Suprapubic skin (tissue), 4 donors: ENCODE results near the gene GALNT9. TPM values are rescaled to one million over a fixed set of nuclear protein-coding genes. Genes with fewer than 3 reads are reported as not detected.
A peak's percentile ranks its signal among the peaks of the same experiment; 100 is the strongest.
"Not testable (repeated sequence)": the region's sequence is repeated elsewhere in the genome, so short reads cannot be mapped to it uniquely, and the experiment has no call there.

Source experiments
- DNase-seq, 2 donors: peaks; one replicate each; pipeline ENCODE4 v3.0.0-alpha.2; 2019; ENCODE audit warnings: low spot score in 2 of 2
- H3K27ac ChIP-seq: fragments of 200-600 bp; sonication (generic); one replicate; pipeline ENCODE4 v1.5.1; 2019
- H3K27me3 ChIP-seq: fragments of 200-600 bp; sonication (generic); one replicate; pipeline ENCODE4 v1.5.1; 2019
- H3K36me3 ChIP-seq: fragments of 200-600 bp; sonication (generic); one replicate; pipeline ENCODE4 v1.5.1; 2019
- H3K4me1 ChIP-seq: fragments of 200-600 bp; sonication (generic); one replicate; pipeline ENCODE4 v1.5.1; 2019
- H3K4me3 ChIP-seq: fragments of 200-600 bp; sonication (generic); one replicate; pipeline ENCODE4 v1.5.1; 2019; ENCODE audit warnings: mild to moderate bottlenecking
- H3K9me3 ChIP-seq: fragments of 200-600 bp; sonication (generic); one replicate; pipeline ENCODE4 v1.5.1; 2019
- EP300 ChIP-seq: sonication (generic); formaldehyde crosslinking; IDR thresholded peaks from one replicate; pipeline ENCODE4 v1.6.1; 2017; ENCODE audit warnings: antibody characterized with exemption
- POLR2A ChIP-seq, 2 donors: fragments of 450-650 bp; IDR thresholded peaks; one replicate each; pipeline ENCODE4 v1.6.1; 2017; ENCODE audit warnings: antibody characterized with exemption in 2 of 2, mild to moderate bottlenecking in 2 of 2, moderate library complexity in 2 of 2
- POLR2AphosphoS5 ChIP-seq, 3 donors: sonication (generic); formaldehyde crosslinking; IDR thresholded peaks; one replicate each; pipeline ENCODE4 v1.6.1; 2017; ENCODE audit warnings: antibody characterized with exemption in 3 of 3
- WGBS: methylation state at CpG from one replicate; pipeline ENCODE4 v1.1.5; 2018; 5-methylcytosine and 5-hydroxymethylcytosine counted together
- total RNA-seq, 4 donors: library from RNA; depleted of rRNA; stranded (reverse); fragments of >200 nt; gene quantifications; one replicate each; pipeline ENCODE4 v1.1.0, GENCODE V29; 2016
- TF ChIP-seq, protein P1 (sequence below), 2 donors: fragments of 200-600 bp in 1 of 2; fragments of 450-650 bp in 1 of 2; sonication (generic) in 1 of 2; IDR thresholded peaks; one replicate each; pipeline ENCODE4 v1.5.1; 2016 to 2019; ENCODE audit warnings: antibody characterized with exemption in 2 of 2, mild to moderate bottlenecking in 1 of 2, moderate library complexity in 1 of 2

Gene GALNT9
- total RNA-seq, 4 donors from 2014 or later: not detected

DNA sequence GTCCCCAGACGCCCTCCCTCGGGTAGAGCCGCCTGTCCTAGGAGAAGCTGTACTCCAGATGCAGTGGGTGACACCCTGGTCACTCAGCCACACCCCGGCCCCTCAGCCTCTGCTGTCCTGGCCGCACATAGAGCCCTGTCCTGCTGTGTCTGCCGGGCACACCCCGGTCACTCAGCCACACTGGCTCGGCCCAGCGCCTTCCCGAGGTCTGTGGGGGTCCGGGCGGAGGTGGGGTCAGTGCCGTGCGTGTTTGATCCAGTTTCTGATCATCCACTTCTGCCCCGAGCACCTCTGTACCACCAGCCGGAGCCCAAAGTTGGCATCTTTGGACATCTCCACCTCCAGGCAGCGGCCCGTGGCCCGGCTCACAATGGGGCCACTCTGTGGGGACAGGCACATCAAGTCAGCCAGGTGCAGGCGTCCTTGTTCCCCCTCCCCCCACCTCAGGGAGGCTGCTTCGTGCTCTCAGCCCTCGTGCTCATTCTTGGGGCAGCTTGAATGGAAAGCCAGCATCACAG lies 132.5 kb downstream of the GALNT9 start:
- Histone ChIP-seq H3K4me1 (no peaks in the 10 kb centered on the region), H3K9me3 (no peaks in the 10 kb centered on the region), H3K36me3 (no peaks in the 10 kb centered on the region), H3K4me3 (no peak overlapping the region), H3K27ac (no peak overlapping the region), H3K27me3 (peaks cover 43% of the 10 kb centered on the region)
- WGBS: 91% methylated on average over 8 of the region's 22 CpGs
- DNase-seq: no peak
- TF ChIP-seq, protein P1, sequence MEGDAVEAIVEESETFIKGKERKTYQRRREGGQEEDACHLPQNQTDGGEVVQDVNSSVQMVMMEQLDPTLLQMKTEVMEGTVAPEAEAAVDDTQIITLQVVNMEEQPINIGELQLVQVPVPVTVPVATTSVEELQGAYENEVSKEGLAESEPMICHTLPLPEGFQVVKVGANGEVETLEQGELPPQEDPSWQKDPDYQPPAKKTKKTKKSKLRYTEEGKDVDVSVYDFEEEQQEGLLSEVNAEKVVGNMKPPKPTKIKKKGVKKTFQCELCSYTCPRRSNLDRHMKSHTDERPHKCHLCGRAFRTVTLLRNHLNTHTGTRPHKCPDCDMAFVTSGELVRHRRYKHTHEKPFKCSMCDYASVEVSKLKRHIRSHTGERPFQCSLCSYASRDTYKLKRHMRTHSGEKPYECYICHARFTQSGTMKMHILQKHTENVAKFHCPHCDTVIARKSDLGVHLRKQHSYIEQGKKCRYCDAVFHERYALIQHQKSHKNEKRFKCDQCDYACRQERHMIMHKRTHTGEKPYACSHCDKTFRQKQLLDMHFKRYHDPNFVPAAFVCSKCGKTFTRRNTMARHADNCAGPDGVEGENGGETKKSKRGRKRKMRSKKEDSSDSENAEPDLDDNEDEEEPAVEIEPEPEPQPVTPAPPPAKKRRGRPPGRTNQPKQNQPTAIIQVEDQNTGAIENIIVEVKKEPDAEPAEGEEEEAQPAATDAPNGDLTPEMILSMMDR (IDR thresholded peaks at IDR 0.05): no peak
- TF ChIP-seq POLR2A (IDR thresholded peaks at IDR 0.05): no peak
- TF ChIP-seq POLR2AphosphoS5 (IDR thresholded peaks at IDR 0.05): no peak
- no peak for TF ChIP-seq EP300

DNA sequence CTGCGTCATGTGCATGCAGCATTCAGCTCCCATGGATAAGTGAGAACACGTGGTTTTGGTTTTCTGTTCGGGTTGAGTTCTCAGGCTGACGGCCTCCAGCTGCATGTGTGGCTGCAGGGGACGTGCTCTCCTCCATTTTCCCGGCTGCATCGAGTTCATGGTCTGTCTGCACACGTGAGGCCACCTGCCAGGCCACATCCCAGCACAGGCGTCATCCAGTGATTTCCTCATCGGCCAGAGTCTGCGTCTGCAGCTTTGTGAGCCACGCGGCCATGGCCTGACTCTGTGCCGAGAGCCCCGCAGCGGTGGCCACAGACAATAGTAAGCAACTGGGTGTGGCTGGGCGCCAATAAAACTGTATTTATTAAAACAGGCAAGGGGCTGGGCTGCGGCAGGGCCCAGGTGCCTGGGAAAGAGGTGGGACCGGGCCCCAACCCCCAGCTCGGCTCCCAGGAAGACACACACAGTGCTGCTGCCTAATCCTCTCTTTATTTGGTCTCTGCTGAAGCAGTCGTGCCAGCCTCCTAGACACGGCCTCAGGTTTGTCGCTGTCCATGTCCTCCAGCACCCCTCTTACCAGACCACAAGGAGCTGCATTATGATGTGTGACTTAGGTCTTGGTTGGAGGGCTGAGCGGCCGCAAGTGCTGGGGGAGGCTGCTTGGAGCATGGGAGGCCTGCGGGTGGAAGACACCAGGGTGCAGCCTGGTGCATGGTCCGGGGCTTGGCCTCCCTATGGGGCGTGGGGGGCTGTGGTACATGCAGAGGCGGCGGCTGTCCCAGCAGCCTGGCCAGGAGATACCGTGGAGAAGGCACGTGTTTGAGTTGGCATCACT lies 133.1 kb downstream of the GALNT9 start:
- 72% methylated on average over 17 of the region's 32 CpGs for WGBS
- Histone ChIP-seq H3K4me1 (no peaks in the 10 kb centered on the region), H3K27ac (no peak overlapping the region), H3K9me3 (no peaks in the 10 kb centered on the region), H3K4me3 (no peak overlapping the region), H3K36me3 (no peaks in the 10 kb centered on the region), H3K27me3 (peaks cover 41% of the 10 kb centered on the region)
- TF ChIP-seq EP300 (no peak), POLR2AphosphoS5 (IDR thresholded peaks at IDR 0.05) (no peak)
- TF ChIP-seq, protein P1 (IDR thresholded peaks at IDR 0.05): no peak
- DNase-seq: no peak

DNA sequence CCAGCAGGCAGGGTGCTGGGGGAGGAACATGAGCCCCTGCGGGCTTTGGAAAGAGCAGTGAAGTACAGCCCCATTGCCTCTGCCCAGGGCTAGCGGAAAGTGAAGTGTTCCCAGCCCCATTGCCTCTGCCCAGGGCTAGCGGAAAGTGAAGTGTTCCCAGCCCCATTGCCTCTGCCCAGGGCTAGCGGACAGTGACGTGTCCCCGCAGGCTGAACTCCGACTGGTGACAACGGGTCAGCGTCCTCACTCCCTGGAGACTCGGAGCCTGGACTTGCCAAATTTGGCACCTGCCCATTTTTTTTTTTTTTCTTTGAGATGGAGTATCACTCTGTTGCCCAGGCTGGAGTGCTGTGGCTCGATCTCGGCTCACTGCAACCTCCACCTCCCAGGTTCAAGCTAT lies 134.1 kb downstream of the GALNT9 start:
- not testable (repeated sequence) for DNase-seq, H3K4me3 ChIP-seq, H3K27ac ChIP-seq, H3K9me3 ChIP-seq, H3K36me3 ChIP-seq, H3K4me1 ChIP-seq
- WGBS: 67% methylated on average over 12 of the region's 12 CpGs
- peaks cover 34% of the 10 kb centered on the region for H3K27me3 ChIP-seq

DNA sequence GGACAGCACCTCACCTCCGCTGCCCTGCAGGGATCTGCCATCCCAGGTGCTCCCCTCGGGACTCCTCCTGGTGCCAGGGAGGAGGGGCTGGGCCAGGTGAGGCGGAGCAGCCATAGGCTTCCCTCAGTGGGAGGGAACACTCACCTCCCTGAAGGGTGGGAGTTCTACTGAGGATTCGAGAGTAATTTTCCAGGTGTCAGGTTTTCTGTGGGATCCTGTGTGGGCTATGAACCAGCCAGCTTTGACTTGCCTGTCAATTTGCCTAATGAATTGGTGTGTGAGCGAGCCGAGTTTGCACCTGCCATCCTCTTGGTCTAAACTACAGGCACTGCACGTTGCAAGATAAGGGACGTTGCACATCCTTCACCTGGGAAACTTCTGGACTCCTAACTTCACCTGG lies 134.8 kb downstream of the GALNT9 start:
- no peaks in the 10 kb centered on the region for H3K36me3 ChIP-seq
- 69% methylated on average over 6 of the region's 8 CpGs for WGBS
- no peak overlapping the region for H3K4me3 ChIP-seq
- H3K27me3 ChIP-seq: peaks cover 27% of the 10 kb centered on the region
- H3K9me3 ChIP-seq: no peaks in the 10 kb centered on the region
- H3K27ac ChIP-seq: no peak overlapping the region
- peaks cover 7% of the 10 kb centered on the region for H3K4me1 ChIP-seq
- TF ChIP-seq POLR2AphosphoS5 (IDR thresholded peaks at IDR 0.05) (no peak), POLR2A (IDR thresholded peaks at IDR 0.05) (no peak)
- TF ChIP-seq, protein P1 (IDR thresholded peaks at IDR 0.05): no peak
- DNase-seq: no peak

DNA sequence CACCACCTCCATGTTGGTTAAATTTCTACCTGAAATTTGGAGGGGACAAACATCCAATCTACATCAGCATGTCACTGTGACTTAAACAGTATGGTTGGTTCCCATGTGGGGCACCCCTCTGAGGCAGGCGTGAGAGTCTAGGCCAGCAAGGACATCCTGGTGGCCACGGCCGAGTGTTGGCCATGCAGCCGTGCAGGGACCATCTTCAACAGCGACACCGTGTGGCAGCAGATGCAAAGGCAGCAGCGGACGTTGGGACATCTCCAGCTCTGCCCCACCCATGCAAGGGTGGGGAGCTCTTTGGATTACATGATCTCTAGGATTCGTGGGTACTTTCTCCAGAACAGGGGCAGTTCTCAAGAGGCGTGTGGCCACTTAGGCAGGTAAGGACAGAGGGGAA lies 135.3 kb downstream of the GALNT9 start:
- Histone ChIP-seq H3K4me3 (no peak overlapping the region), H3K27me3 (peaks cover 22% of the 10 kb centered on the region), H3K9me3 (no peaks in the 10 kb centered on the region), H3K36me3 (no peaks in the 10 kb centered on the region), H3K4me1 (peaks cover 11% of the 10 kb centered on the region), H3K27ac (no peak overlapping the region)
- no peak for DNase-seq
- WGBS: 48% methylated on average over 5 of the region's 10 CpGs
- TF ChIP-seq POLR2AphosphoS5 (IDR thresholded peaks at IDR 0.05) (no peak), POLR2A (IDR thresholded peaks at IDR 0.05) (no peak), EP300 (no peak)
- TF ChIP-seq, protein P1 (IDR thresholded peaks at IDR 0.05): peak in 1 of 2 donors; percentile 7
